ENCODE measurements around the gene SSBP3.

Gene SSBP3

DNA sequence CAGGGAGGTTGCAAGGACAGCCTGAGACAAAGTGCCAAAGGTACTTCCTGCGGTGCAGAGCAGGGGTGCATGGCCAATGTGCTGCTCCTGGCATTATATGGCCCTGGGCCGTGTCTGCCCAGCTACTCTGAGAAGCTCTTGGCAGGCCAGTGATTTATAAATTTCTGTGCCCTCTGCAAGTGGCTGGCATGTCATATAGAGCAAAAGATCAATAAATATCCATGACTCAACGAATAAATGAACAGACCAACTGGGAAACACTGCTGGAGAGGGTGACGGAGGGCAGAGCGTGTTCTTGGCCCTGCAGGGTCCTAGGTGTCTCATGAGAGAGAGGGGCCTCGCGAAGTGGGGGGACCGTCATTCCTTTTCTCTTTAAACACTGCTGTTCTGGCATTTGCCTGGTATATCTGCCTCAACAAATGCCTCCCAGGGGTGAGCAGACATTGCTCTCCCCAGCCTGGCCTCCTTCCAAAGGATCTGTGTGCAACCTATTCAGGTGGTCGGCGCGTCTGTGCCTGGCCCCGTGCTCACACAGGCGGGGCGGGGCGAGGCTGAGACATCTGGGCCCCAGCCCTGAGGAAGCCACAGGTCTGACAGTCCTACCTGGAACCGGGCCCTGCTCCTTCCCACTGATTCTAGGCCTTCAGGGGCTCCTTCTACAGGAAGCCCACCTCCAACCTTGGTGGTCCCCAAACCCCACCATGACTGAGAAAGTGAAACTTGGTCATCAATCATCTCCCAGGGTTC, 123.9 kb downstream of the SSBP3 start:
- no peak for DNase-seq

DNA sequence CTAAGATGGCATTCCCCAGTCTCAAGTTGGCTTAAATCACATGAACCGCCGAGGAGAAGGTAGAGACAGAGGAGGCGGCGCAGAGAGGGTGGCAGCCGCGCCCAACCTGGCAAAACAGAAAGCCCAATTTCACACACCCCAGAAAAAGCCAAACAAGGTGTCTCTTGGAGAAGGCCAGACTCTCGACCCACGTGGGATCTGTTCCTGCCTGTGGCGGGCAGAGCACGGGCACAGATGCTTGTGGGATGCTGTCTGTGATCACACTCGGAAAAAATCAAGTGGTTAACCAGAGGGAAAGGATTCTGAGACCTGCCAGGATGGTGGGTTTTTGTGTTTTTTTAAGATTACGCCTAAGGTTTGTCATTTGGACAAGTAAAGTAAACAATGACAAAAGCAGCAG, 125.5 kb downstream of the SSBP3 start:
- DNase-seq, result peak; percentile 29

DNA sequence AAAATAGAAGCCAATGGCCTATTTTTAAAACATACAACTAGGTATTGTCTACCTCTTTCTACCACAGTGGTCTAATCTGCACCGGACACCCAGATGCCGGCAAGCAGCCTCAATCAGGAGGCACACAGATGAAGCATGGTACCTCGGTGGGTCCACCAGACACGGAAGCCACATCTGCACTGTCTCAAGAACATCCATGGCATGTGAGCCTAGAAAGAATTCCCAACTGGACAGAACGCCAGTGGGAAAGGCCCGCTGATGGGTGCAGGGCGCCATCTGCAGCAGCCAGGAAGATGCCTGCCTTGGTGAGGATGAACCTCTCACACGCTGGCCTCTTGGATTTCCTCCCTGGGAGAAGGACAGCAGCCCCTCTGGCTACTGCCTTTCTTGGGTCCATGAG, 126.7 kb downstream of the SSBP3 start:
- no peak for DNase-seq

DNA sequence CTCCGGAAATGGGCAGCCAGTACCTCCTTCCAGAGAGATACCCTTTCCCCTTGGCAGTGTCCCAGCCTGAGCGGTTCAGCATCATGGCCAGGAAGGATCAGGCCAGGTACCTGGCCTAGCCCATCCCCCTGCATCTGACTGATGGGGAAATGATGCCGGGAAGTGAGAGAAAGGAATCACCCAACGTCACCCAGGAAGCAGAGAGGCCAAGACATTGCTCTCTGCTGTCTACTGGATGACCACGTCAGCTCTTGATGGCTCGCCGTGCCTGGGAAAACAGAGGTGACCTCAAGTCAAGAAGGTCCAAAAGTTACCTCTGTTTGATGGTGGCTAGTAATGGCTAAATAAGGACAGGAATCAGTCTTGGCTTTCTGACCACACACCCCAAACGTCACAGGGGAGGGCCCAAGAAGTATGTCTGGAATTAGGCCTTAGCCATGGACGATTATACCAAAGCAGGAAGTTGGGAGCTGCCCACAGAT, 127.2 kb downstream of the SSBP3 start:
- DNase-seq, result no peak

DNA sequence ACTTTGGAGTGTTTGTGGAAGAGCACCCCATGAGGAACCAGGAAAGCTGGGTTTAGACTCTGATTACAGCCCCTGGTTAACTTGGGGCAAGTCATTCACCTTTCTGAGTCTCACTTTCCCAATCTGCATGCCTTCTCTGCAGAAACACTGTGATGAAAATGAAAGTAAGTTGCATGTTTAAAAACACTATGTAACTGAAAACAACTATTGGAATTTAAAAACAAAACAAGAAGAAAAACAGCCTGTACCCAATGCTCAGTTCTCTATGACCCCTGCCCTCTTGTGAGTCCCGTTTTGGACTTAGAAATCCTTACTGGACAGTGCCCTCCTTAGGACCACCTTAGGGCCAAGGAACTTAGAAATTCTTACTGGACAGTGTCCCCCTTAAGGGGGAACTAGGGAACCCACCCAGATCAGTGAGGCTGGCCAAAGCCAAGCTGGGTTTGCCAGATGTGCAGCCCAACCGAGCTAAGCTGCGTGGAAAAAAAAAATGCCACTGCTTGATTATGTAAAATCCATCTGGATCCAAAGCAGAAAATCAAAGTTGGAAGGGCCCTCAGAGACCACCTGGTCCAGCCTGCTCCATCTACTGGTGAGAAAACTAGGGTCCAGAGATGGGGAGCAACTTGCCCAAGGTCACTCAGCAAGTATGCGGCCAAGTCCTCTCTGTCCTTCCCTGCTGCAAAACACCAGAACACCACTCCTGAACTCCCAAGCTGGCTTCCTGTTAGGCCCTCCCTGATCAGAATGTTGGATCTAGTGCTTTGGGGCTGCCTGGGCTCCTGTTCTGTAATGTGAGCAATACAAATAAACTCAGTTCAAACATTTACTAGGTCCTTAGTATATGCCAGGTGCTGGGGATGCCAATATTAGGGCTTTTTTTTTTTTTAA, 128.5 kb downstream of the SSBP3 start:
- no peak for DNase-seq

DNA sequence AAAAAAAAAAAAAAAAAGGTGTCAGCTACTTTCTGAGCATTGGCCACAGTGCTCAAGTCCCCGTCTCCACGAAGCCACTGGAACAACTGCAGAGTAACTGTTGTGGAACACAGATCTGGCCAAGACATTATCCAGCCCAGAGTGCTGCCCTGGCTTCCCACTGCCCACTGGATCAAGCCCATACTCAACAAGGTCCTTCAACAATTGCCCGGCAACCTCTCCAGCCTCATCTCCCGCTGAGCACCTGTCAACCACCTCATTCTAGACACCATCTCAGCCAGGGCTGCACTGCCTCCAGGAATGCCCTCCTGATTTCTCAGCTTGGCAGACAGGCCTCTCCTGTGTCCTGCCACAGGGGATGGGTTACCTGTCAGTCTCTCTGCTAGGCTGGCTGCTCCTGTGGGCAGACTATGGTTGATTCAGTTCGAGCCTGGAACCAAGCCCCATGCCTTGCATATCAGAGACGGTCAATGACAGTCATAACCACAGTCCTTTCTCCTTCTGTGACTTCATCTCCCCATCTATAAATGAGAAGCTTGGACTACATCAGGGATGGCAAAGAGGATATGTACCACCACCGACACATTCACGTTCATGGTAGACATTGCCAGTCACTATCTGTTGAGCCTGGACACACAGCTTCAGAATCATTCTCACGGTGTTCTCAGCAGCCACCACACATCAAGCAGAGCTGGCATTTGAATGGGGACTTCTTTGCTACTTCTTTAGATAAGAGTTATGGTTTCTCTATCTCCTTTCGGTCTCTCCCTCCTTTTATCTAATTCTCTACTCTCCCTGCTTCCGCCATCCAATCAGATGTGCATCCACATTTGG, 129.4 kb downstream of the SSBP3 start:
- DNase-seq, result no peak

DNA sequence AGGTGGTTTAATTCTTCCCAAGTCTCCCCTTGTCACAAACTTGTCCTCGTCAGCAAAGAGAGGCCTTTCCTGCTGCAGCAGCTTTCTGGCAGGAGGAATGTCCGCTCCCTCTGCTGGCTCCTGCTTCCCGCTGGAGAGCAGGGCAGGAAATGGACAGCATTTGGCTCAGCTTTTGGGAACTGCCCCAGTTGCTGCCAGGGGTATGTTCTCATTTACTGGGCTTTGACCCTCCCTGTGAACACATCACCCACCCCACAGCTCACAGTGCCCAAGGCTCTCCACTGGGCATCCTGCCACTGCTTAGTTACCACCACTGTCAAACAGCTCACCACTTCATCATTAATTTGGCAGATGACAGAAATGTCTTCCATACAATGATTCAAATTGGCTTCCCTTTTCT, 130.8 kb downstream of the SSBP3 start:
- no peak for DNase-seq

DNA sequence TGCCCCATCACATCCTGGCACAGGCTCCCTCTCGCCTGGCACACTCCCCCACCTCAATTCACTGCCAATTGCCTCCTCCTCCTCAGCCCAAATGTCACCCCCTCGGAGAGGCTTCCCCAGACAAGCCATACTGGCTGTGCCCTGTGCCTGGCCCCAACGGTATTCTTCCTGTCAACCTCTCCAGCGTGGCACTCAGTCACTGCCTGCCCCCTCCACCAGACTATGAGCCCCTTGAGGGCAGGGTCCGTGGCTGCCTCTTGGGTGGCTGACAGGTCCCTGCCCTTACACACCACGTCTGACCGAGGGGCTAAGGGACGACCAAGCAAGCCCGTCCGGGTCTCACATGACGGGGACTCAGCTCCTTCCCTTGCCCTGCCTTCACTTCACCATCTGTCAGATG, 131.3 kb downstream of the SSBP3 start:
- no peak for DNase-seq

DNA sequence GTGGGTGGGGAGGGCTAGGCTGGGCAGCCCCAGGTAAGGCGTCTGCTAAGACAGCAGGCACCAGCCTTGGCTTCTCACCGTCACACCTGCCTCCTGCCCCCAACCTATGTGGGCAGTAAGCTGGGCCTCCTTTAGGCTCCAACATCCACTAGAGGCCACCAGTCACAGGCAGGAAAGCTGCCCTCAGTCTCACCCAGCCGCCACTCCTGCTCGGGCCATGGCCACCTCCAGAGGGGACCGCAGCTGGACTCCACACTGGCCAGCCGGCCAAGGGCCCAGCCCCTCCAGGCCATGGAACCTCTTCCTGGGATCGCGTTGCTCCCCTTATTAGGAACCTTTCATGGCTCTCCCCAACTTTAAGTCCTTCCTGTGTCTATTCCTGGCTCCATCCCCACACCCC, 131.7 kb downstream of the SSBP3 start:
- DNase-seq, result no peak

DNA sequence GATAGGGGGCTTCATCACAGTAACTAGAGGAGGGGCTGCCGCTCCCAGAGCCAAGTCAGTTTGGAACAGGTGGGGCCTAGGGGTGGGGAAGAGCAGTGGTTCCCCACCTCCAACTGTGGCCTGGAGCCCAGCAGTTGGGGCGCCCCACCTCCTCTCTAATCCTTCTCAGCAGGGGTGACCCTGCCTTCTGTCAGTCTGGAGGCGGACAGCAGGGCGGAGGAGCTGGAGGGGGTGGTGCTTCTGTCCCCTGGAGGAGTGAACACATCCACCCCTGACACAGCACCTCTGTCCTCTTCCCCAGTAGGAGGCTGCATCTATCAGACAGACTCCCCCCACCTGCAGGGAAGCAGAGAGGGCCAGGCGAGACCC, 132.4 kb downstream of the SSBP3 start:
- no peak for DNase-seq

DNA sequence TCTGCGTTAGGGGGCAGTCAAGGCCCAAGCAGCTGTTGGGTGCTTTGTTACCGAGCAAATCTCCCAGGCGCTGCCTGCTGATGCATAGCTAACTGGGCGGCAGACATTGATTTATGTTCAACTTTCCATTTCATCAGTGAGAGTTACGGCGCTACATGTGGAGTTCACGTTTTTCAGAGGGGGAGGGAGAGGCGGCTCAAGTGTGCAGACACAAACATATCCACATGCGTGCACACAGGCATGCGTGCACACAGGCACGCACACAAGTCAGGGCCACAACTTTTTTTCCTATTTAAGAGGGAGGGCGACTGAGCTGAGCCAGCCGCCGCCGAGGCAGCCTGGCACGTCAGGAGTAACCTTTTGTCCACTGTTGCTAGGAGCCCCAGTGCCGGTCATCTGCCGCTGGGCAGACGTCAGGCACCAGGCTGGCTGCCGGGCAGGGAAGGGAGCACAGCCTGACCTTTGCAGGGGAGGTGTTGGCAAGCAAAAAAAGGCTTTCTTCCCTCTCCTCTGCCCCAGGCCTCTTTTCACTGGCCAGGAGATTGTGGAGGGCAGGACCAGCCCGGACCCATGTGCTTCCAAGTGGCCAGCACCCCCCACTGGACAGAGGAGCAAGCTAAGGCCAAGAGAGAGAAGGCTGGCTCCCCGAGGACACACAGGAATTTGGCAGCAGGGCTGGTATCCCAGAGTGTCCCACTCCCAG, 133.0 kb downstream of the SSBP3 start:
- no peak for DNase-seq

DNA sequence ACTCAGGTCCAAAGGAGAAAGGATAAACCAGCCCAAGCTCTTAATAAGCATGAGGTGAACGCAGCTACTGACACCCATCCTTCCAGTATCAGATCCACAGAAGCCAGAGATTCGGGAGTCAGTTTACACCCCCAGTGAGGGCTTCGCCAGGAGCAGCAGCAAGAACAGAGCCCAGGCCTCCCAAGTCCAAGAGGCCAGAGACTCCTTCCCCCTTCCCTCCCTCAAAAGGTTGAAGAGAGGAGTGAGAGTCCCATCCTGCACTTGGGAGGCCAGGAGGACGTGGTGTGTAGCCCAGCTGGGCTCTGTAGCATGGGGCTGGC, 133.5 kb downstream of the SSBP3 start:
- no peak for DNase-seq

DNA sequence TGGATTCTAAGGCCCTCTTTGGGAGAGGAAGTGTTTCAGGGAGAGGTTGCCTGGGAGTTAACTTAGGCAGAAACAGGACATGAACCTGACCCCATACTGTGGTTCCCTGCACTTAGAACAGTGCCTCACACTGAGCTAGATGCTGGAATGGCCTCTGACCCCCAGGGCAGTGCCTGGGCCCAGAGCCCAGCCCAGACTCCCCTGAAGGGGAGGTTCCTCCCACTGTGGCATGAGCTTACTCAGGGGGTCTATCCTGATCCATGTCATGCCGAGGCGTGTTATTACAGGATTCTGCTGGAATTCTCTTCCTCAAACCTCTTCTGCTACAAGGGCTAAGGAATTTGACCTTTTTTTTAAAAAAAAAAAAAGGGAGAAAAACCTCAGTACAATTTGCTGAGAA, 134.1 kb downstream of the SSBP3 start:
- no peak for DNase-seq

DNA sequence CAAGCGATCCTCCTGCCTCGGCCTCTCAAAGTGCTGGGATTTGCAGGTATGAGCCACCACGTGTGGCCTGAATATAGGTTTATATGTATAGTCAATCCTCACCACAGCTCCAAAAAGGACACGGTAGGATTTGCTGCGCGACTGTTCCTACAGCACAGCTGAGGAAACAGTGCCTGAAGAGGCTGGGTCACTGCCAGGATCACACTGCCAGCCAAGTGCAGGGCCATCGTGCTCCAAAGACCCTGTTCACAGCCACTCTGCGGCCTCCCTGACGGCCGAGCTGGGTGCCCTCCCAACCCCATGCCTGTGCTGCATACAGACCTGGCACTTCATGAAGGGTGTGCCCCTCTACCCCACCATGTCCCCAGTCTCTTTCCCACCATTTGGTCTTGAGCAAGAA, 134.9 kb downstream of the SSBP3 start:
- DNase-seq, result no peak

DNA sequence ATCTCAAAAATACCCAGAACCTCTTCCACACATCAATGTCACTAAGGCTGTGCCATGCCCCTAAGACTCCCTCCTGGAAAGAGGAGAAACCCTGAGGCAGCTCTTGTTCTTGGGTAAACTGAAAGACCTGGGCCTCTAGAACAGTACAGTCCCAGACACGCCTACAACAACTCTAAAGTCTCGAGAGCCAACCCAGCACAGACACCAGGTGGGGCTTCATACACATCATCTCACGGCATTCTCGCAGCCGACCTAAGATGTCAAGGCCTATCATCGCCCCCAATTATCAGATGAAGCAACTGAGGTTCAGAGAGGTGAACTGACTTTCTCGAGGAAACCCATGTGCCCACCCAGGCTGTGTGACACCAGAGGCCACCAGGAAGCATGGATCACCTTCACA, 135.7 kb downstream of the SSBP3 start:
- no peak for DNase-seq

DNA sequence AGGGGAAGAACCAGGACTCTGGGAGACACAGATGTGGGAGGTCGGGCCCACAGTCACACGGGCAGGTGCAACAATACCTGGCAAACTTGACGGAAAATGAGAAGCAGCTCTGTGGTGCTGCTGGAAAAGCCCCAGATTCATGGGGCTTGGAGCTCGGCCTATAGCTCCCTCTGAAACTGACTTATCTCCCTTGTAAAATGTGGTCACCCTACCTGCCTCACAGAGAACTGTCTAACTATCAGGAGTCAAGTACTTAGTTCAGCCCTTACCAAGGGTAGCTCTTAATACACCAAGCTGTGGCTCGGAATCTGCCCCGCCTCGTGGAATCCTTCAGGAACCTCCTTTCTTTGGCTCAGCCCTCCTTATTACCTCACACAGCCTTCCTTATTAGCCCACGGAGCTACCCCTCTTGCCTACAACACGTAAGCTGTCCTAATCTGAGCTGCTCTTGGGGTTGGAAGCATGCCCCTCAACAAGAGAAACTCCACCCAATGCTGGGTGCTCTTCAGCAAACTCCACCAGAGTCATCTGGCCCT, 137.4 kb downstream of the SSBP3 start:
- DNase-seq, result no peak

DNA sequence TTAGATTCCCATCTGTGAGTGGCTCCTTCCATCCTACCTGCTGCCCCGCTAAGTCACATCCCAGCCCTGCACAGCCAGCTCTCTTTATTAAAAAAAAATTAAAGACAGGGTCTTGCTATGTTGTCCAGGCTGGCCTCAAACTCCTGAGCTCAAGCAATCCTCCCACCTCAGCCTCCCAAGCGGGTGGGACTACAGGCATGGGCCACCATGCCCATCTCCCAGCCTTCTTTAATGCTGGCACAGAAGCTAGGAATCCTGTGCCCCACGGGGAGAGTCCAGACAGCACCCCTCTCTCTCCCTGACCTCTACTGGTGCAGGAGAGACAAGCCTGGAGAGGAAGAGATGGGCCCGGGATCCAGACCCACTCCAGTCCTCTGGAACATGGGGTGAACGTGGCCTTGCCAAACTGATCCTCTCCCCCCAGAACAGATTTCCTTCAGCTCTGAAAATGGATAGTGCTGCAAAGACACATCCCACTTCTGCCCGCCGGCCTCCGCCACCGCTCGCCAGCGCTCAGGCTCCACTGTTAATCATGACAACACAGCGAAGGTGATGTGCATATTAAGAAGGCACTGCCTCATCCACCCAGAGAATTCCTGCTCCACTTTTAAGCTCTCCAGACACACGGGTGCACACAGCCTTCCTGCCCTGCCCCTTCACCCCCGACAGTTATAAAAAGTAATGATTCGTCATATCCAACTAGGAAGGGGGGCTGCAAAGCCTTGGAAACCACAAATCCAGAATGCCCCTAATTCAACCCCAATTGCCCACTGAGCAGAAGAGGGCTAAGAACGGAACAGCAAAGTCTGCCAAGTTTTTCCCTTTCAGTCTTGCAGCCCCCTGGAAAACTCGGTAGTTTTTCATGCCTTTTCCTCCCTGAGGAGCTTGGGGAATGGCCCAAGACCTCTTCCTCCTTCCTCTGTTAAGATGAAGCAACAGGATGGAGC, 138.1 kb downstream of the SSBP3 start:
- no peak for DNase-seq

DNA sequence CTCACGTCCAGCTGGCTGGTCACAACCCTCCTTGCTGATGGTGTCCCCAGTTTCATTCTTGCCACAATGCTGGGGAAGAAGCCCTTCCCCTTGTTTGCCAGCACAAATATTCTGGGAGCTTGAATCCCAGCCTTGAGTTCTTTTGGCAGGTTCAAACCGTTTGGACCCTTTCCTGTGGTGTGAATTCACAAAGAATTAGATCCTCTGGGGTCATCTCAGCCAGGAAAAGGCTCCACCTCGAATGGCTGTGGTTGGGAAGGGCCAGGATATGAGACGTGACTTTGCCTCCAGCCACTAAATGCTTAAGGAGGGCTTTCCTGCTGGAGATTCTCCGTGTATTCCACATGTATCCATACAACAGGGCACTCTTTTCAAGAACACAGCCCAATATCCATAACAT, 139.3 kb downstream of the SSBP3 start:
- DNase-seq, result no peak

DNA sequence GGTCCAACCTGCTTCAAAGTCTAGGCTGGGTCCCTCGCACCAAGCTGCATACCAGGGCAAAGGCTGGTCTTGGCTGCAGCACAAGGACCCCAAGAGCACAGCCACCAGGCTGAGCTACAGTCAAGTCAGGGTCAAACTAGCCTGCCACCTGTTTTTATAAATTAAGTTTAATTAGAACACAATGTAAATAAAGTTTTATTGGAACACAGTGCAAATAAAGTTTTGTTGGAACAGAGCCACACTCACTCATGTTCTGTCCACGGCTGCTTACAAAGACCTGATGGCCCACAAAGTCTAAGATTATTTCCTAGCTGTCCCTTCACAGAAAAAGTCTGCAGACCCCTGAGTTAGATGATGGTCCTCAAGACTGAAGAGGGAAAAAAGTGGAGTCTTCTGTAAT, 140.0 kb downstream of the SSBP3 start:
- no peak for DNase-seq

DNA sequence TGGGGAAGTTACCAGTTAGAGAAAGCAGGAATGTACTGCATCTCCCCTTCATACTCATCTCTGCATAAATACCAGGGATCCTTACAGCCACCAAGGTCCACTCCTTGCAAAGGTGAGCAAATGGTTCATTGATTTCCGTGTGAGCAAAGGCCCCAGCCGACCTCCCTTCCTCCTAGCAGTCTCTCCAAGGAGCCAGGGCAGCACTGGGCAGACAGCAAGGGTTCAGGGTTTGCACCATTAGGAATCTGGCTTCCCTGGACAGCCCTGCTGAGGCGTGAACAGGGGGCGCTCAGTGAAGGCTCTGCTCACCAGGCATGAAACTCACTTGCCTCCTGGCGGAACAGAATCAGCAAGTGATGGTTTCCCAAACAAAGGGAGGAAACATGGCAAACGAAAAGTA, 140.5 kb downstream of the SSBP3 start:
- DNase-seq, result no peak

DNA sequence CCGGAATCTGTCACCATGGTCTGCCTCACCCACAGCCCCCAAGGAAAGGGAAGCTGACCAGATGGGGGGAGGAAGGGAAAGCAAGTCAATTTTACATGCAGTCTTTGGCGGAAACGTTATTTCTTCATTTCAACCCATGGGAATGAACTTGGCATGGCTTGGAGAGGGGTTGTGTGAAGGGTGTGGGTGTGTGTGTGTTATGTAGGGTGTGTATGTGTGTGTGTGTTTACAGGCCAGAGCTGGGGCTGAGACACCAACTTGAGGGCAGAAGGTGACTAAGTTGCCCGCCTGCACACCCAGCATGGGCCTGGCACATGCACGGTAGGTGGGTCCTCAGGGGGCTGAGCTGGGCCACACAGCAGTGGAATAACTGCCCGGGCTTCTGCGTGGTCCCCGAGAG, 141.1 kb downstream of the SSBP3 start:
- no peak for DNase-seq

All from stimulated activated CD4-positive, alpha-beta T cell treated with anti-CD3 and anti-CD28 coated beads, Interleukin-15, amount 100 ng/mL, for 24 hours (primary cell).